ENCODE results near the gene RSRP1. TPM values are rescaled to one million over a fixed set of nuclear protein-coding genes. Genes with fewer than 3 reads are reported as not detected.
A peak's percentile ranks its signal among the peaks of the same experiment; 100 is the strongest.

Gene RSRP1
- total and polyA plus RNA-seq, 2 of the 13 experiments (the other 11 are each of a cell fraction or from before 2014, with no cell fraction given) = 43.9 to 52.8 TPM

DNA sequence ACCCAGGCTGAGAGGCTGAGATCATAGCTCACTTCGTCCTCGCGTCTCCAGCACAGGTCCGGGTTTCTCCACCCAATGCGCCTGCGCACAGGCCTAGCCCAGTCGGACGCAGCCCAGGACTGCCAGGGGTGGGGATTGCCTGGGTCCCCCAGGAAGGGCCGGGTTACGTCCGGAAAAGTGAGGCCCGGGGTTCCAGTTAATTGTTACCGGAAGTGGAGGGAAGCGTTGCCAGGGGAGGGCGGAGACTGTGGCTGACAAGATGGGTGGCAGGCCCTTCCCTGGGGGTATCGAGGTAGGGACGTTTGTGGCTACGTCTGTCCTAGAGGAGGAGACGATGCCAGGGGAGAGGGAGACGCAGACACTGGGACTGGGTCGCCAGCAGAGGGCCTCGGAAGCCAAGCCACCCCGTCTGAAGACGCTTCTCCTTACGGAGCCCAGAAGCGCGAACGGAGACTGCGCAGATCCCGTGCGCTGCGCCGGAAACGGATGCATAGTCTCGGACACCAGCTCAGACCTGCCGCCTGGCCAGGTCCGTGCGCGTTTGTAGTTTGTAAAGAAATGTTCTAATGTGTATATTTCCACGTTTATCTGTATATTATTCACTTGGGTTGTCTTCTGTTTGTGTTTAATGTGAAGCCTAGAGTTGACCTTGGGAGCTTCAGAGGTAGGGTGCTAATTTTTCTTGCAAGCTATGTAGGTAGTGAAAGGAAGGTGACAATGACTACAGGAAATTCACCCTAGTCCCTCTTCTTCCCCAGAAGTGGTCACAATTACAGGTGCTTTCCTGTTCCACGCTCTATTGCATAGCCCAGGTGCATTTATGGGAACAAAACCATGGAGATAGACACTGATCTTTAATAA lies 7.3 kb downstream of the RSRP1 start (continued):
- TF ChIP-seq, protein P1, sequence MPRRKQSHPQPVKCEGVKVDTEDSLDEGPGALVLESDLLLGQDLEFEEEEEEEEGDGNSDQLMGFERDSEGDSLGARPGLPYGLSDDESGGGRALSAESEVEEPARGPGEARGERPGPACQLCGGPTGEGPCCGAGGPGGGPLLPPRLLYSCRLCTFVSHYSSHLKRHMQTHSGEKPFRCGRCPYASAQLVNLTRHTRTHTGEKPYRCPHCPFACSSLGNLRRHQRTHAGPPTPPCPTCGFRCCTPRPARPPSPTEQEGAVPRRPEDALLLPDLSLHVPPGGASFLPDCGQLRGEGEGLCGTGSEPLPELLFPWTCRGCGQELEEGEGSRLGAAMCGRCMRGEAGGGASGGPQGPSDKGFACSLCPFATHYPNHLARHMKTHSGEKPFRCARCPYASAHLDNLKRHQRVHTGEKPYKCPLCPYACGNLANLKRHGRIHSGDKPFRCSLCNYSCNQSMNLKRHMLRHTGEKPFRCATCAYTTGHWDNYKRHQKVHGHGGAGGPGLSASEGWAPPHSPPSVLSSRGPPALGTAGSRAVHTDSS (CRISPR knock-in tag; conservative IDR thresholded peaks at IDR 0.05) = no peak
- TF ChIP-seq, protein P2, sequence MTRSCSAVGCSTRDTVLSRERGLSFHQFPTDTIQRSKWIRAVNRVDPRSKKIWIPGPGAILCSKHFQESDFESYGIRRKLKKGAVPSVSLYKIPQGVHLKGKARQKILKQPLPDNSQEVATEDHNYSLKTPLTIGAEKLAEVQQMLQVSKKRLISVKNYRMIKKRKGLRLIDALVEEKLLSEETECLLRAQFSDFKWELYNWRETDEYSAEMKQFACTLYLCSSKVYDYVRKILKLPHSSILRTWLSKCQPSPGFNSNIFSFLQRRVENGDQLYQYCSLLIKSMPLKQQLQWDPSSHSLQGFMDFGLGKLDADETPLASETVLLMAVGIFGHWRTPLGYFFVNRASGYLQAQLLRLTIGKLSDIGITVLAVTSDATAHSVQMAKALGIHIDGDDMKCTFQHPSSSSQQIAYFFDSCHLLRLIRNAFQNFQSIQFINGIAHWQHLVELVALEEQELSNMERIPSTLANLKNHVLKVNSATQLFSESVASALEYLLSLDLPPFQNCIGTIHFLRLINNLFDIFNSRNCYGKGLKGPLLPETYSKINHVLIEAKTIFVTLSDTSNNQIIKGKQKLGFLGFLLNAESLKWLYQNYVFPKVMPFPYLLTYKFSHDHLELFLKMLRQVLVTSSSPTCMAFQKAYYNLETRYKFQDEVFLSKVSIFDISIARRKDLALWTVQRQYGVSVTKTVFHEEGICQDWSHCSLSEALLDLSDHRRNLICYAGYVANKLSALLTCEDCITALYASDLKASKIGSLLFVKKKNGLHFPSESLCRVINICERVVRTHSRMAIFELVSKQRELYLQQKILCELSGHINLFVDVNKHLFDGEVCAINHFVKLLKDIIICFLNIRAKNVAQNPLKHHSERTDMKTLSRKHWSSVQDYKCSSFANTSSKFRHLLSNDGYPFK (CRISPR knock-in tag; IDR thresholded peaks at IDR 0.05; ENCODE audit: borderline replicate concordance) = peak; percentile 93; the same call in 1 of the 2 replicates
- no peak for TF ChIP-seq MAFK (conservative IDR thresholded peaks at IDR 0.05 in 1 of 2, IDR thresholded peaks at IDR 0.05 in 1 of 2; ENCODE audit: low read length in 2 of 2)
- TF ChIP-seq ZNF496 (CRISPR knock-in tag; IDR thresholded peaks at IDR 0.05; ENCODE audit: insufficient replicate concordance) = no peak
- TF ChIP-seq ZFAT (CRISPR knock-in tag; conservative IDR thresholded peaks at IDR 0.05) = no peak
- TF ChIP-seq EHMT2 (IDR thresholded peaks at IDR 0.05; ENCODE audit: borderline replicate concordance, low read depth, low read length) = no peak
- TF ChIP-seq ZNF879 (CRISPR knock-in tag; IDR thresholded peaks at IDR 0.05) = no peak
- 0 out of 2 replicates have a peak, but pooled peaks have one; percentile 29 for TF ChIP-seq ZNF713 (CRISPR knock-in tag; IDR thresholded peaks at IDR 0.05)
- TF ChIP-seq ZNF264 (CRISPR knock-in tag; IDR thresholded peaks at IDR 0.05) = no peak
- TF ChIP-seq ZFP1 (CRISPR knock-in tag; IDR thresholded peaks at IDR 0.05) = no peak
- TF ChIP-seq TP53 (CRISPR knock-in tag; conservative IDR thresholded peaks at IDR 0.05) = 0 out of 2 replicates have a peak, but pooled peaks have one; percentile 21
- TF ChIP-seq DMAP1 (CRISPR knock-in tag; IDR thresholded peaks at IDR 0.05) = peak; percentile 61; the same call in 1 of the 2 replicates
- TF ChIP-seq, protein P3, sequence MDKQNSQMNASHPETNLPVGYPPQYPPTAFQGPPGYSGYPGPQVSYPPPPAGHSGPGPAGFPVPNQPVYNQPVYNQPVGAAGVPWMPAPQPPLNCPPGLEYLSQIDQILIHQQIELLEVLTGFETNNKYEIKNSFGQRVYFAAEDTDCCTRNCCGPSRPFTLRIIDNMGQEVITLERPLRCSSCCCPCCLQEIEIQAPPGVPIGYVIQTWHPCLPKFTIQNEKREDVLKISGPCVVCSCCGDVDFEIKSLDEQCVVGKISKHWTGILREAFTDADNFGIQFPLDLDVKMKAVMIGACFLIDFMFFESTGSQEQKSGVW (CRISPR knock-in tag; IDR thresholded peaks at IDR 0.05; ENCODE audit: borderline replicate concordance) = no peak
- peak; percentile 78 for TF ChIP-seq SALL1 (CRISPR knock-in tag; IDR thresholded peaks at IDR 0.05)
- 0 out of 2 replicates have a peak, but pooled peaks have one; percentile 23 for TF ChIP-seq SMAD9 (CRISPR knock-in tag; IDR thresholded peaks at IDR 0.05)
- peak; percentile 15; the same call in 1 of the 2 replicates for TF ChIP-seq SIN3B (IDR thresholded peaks at IDR 0.05; ENCODE audit: low read length)
- TF ChIP-seq KDM3A (CRISPR knock-in tag; IDR thresholded peaks at IDR 0.05; ENCODE audit: low read depth) = no peak
- TF ChIP-seq, protein P4, sequence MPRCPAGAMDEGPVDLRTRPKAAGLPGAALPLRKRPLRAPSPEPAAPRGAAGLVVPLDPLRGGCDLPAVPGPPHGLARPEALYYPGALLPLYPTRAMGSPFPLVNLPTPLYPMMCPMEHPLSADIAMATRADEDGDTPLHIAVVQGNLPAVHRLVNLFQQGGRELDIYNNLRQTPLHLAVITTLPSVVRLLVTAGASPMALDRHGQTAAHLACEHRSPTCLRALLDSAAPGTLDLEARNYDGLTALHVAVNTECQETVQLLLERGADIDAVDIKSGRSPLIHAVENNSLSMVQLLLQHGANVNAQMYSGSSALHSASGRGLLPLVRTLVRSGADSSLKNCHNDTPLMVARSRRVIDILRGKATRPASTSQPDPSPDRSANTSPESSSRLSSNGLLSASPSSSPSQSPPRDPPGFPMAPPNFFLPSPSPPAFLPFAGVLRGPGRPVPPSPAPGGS (CRISPR knock-in tag; IDR thresholded peaks at IDR 0.05) = no peak
- peak; percentile 78 for TF ChIP-seq PHF8 (CRISPR knock-in tag; IDR thresholded peaks at IDR 0.05)
- no peak for TF ChIP-seq ZNF747 (CRISPR knock-in tag; IDR thresholded peaks at IDR 0.05; ENCODE audit: borderline replicate concordance)
- TF ChIP-seq ZNF839 (CRISPR knock-in tag; IDR thresholded peaks at IDR 0.05; ENCODE audit: borderline replicate concordance) = 0 out of 2 replicates have a peak, but pooled peaks have one; percentile 30
